ENCODE data around the gene TLR5.

DNA sequence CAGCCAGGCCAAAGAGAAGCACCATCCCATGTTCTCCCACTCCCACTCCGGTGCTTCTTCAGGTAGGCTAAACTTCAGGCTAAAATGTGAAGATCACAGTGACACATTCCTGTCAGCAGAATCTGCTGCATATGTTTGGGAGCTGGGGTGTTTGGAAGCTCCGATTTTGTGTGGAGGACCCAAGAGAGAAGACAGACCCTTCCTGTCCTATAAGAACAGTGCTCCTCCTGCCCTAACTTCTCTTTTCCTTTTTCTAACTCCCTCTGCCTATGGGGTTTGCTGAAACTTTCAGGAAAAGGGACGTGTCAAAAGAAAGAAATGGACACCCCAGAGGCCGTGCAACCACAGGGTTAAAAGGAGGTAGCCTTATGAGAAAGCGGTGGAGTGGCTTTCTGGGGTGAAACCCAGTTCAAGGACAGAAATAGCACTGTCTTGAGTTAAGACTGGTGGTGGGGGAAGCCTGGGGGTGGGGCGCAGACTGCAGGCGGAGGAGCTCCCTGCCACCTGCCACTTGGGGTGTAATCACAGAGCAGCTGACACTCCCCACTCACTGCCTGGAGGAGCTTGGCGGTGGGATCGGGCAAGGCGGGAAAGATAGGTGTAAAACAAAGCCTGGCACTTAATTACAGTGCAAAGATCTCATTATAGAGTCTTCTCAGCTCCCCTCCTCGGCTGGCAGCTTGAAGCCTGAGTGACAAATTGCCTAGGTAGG is 645 bp upstream of the TLR5 start:
- TF ChIP-seq CTCF (conservative IDR thresholded peaks at IDR 0.05 in 1 of 2, IDR thresholded peaks at IDR 0.05 in 1 of 2; ENCODE audit: low read depth in 1 of 2, low read length in 2 of 2) (no peak), EZH2 (IDR thresholded peaks at IDR 0.05; ENCODE audit: low read length, missing control alignments) (no peak)
